SK-N-SH (cell line): ENCODE results near the gene NAV2. TPM values are rescaled to one million over a fixed set of nuclear protein-coding genes. Genes with fewer than 3 reads are reported as not detected.

ENCODE experiments used
- CTCF ChIA-PET: fragments of 300-600, 350-600 bp; formaldehyde crosslinking; extraction: SDS; loops from one replicate; lab custom pipeline; 2021; lab: Yijun Ruan, JAX
- POLR2A ChIA-PET: fragments of 350-600 bp; sonication (Branson Sonifier 250); formaldehyde crosslinking; extraction: SDS; loops from one replicate; lab custom pipeline; 2020; ENCODE audit warnings: antibody characterized with exemption, inconsistent platforms; lab: Yijun Ruan, JAX
- DNase-seq: peaks from one replicate; pipeline ENCODE4 v3.0.0; 2012
- H2AFZ ChIP-seq: fragments of 200-600 bp; sonication (generic); 2 replicates; pipeline ENCODE4 v1.8.1; 2016; ENCODE audit warnings: antibody characterized with exemption, mild to moderate bottlenecking, low read depth
- H3F3A ChIP-seq: fragments of 200-600 bp; sonication (generic); replicated peaks from 2 replicates; pipeline ENCODE3; 2016; ENCODE audit warnings: antibody characterized with exemption, mild to moderate bottlenecking; ENCODE audit not compliant: insufficient read depth
- H3K27ac ChIP-seq, 2 experiments: fragments of 200-500 bp in 1 of 2; fragments of 200-600 bp in 1 of 2; sonication (Bioruptor generic) in 1 of 2; sonication (generic), shearing (Covaris generic) in 1 of 2; 2 replicates each; pipeline versions ENCODE4 v1.5.1 to v1.6.1; 2014 to 2016; ENCODE audit warnings: low read depth in 2 of 2, inconsistent platforms in 1 of 2, low read length in 1 of 2, mild to moderate bottlenecking in 1 of 2, mixed read lengths in 1 of 2
- H3K27me3 ChIP-seq: fragments of 200-600 bp; sonication (generic), shearing (Covaris generic); 2 replicates; pipeline ENCODE4 v1.6.1; 2016; ENCODE audit warnings: mixed run types; ENCODE audit not compliant: insufficient read depth
- H3K36me3 ChIP-seq, 2 experiments: fragments of 200-500 bp in 1 of 2; fragments of 200-600 bp in 1 of 2; sonication (Bioruptor generic) in 1 of 2; sonication (generic) in 1 of 2; replicated peaks in 1 of 2; 2 replicates each; pipeline versions ENCODE3 to v1.5.1; 2014 to 2016; ENCODE audit warnings: low read length in 1 of 2, mild to moderate bottlenecking in 1 of 2; ENCODE audit not compliant: insufficient read depth in 2 of 2, control insufficient read depth in 1 of 2
- H3K4me1 ChIP-seq, 2 experiments: fragments of 200-500 bp in 1 of 2; fragments of 200-600 bp in 1 of 2; sonication (Bioruptor generic) in 1 of 2; sonication (generic), shearing (Covaris generic) in 1 of 2; 2 replicates each; pipeline versions ENCODE4 v1.5.1 to v1.6.1; 2014 to 2016; ENCODE audit warnings: low read depth in 1 of 2, low read length in 1 of 2, mixed run types in 1 of 2; ENCODE audit not compliant: insufficient read depth in 2 of 2, control insufficient read depth in 1 of 2
- H3K4me2 ChIP-seq: fragments of 200-600 bp; sonication (generic), shearing (Covaris generic); 2 replicates; pipeline ENCODE4 v1.6.1; 2017; ENCODE audit warnings: mixed run types
- H3K4me3 ChIP-seq, 2 experiments: fragments of 200-500 bp in 1 of 2; fragments of 200-600 bp in 1 of 2; sonication (Bioruptor generic) in 1 of 2; sonication (generic), shearing (Covaris generic) in 1 of 2; 2 replicates each; pipeline versions ENCODE4 v1.5.1 to v1.8.1; 2014 to 2016; ENCODE audit warnings: low read depth in 2 of 2, inconsistent platforms in 1 of 2, low read length in 1 of 2, mild to moderate bottlenecking in 1 of 2, mixed read lengths in 1 of 2, moderate library complexity in 1 of 2
- H3K79me2 ChIP-seq: fragments of 200-600 bp; sonication (generic); 2 replicates; pipeline ENCODE4 v1.8.1; 2017; ENCODE audit warnings: mild to moderate bottlenecking; ENCODE audit not compliant: insufficient read depth
- H3K9ac ChIP-seq: fragments of 200-600 bp; sonication (generic); 2 replicates; pipeline ENCODE4 v1.6.1; 2017; ENCODE audit warnings: mixed run types
- H3K9me2 ChIP-seq: fragments of 200-600 bp; sonication (generic); 2 replicates; pipeline ENCODE4 v1.6.1; 2017; ENCODE audit warnings: mixed run types
- H3K9me3 ChIP-seq: fragments of 200-600 bp; sonication (generic); 2 replicates; pipeline ENCODE4 v1.6.1; 2017; ENCODE audit warnings: mixed run types, mild to moderate bottlenecking, moderate library complexity
- H4K20me1 ChIP-seq: fragments of 200-600 bp; sonication (generic); 2 replicates; pipeline ENCODE4 v1.6.1; 2017; ENCODE audit warnings: mild to moderate bottlenecking, mixed run types; ENCODE audit not compliant: insufficient read depth
- ELF1 ChIP-seq: IDR thresholded peaks from 2 replicates; pipeline ENCODE4 v1.4.0; 2012
- FOXM1 ChIP-seq: IDR thresholded peaks from 2 replicates; pipeline ENCODE4 v1.4.0; 2012; ENCODE audit warnings: low read depth, mild to moderate bottlenecking
- GATA2 ChIP-seq: sonication (generic); formaldehyde crosslinking; IDR thresholded peaks from 2 replicates; pipeline ENCODE4 v1.5.0; 2020; ENCODE audit warnings: mild to moderate bottlenecking, missing genetic modification reagents
- MEF2A ChIP-seq: IDR thresholded peaks from 2 replicates; pipeline ENCODE4 v1.4.0; 2012; ENCODE audit warnings: low read depth, borderline replicate concordance
- MXI1 ChIP-seq: IDR thresholded peaks from 2 replicates; pipeline ENCODE4 v1.6.1; 2012; ENCODE audit warnings: mild to moderate bottlenecking, low read depth, low read length, improper control_type of control experiment
- NRF1 ChIP-seq: IDR thresholded peaks from 2 replicates; pipeline ENCODE4 v1.6.1; 2012; ENCODE audit warnings: low read depth, mild to moderate bottlenecking, low read length
- RAD21 ChIP-seq: IDR thresholded peaks from 2 replicates; pipeline ENCODE4 v1.6.1; 2012; ENCODE audit warnings: mild to moderate bottlenecking, low read length
- RCOR1 ChIP-seq: fragments of 150-350 bp; IDR thresholded peaks from 2 replicates; pipeline ENCODE4 v1.6.1; 2017; ENCODE audit warnings: antibody characterized with exemption, low read length
- RFX5 ChIP-seq: IDR thresholded peaks from 2 replicates; pipeline ENCODE4 v1.6.1; 2012; ENCODE audit warnings: mild to moderate bottlenecking, improper control_type of control experiment, low read length
- RXRA ChIP-seq: IDR thresholded peaks from 2 replicates; pipeline ENCODE4 v1.4.0; 2012; ENCODE audit warnings: low read depth, mild to moderate bottlenecking, borderline replicate concordance
- SIN3A ChIP-seq: IDR thresholded peaks from 2 replicates; pipeline ENCODE4 v1.6.1; 2012; ENCODE audit warnings: low read depth, mild to moderate bottlenecking, low read length, moderate library complexity, borderline replicate concordance
- TEAD4 ChIP-seq: IDR thresholded peaks from 2 replicates; pipeline ENCODE4 v1.4.0; 2012; ENCODE audit warnings: mild to moderate bottlenecking, borderline replicate concordance; ENCODE audit not compliant: insufficient read depth
- YY1 ChIP-seq: IDR thresholded peaks from 2 replicates; pipeline ENCODE4 v1.4.0; 2012; ENCODE audit warnings: low read depth, mild to moderate bottlenecking
- WGBS: methylation state at CpG from one replicate; pipeline ENCODE4 v1.1.6; 2017; ENCODE audit warnings: low lambda C conversion rate; 5-methylcytosine and 5-hydroxymethylcytosine counted together
- polyA plus RNA-seq, 3 experiments: library from polyadenylated mRNA; depleted of rRNA; stranded (reverse); fragments of >200 nt; gene quantifications; 2 replicates each; pipeline ENCODE4 v1.2.3, GENCODE V29; 2012
- TF ChIP-seq, protein P1 (sequence below): IDR thresholded peaks from 2 replicates; pipeline ENCODE4 v1.4.0; 2012; ENCODE audit warnings: low read depth, borderline replicate concordance
- TF ChIP-seq, protein P2 (sequence below): fragments of 200-600 bp; sonication (generic); IDR thresholded peaks from 2 replicates; pipeline ENCODE4 v1.6.1; 2017; ENCODE audit warnings: antibody characterized with exemption, mild to moderate bottlenecking, moderate library complexity
- TF ChIP-seq, protein P3 (sequence below): IDR thresholded peaks from 2 replicates; pipeline ENCODE4 v1.6.1; 2012; ENCODE audit warnings: mild to moderate bottlenecking, low read depth, low read length, moderate library complexity
- TF ChIP-seq, protein P4 (sequence below): fragments of 150-350 bp; IDR thresholded peaks from 2 replicates; pipeline ENCODE4 v1.6.1; 2016; ENCODE audit warnings: mild to moderate bottlenecking, low read depth, low read length

Gene NAV2
- polyA plus RNA-seq, 1 of the 3 experiments (the other 2 are of a cell fraction), result 26.2 TPM

DNA sequence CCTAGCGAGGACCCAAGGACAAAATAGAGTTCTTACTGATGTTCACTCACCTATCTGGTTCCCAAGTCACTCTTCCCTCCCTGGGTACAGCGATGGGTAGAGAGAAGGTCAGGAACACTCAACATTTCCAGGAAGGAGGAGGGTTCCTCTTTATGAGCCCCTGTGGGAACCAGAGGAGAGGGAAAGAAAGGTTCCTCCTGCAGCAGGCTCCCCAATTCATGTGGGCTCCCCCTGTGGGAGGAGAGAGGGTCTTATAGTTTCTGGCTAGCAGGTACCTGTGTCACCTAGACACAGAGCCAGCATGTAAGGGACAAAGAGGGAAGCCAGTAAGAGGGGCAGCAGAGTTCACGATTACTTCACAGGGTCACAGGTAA, 354.1 kb downstream of the NAV2 start:
- H2AFZ ChIP-seq, result no peak overlapping the region
- H3K36me3 ChIP-seq, result peaks cover 78 to 92% of the 10 kb centered on the region in 2 experiments
- no peaks in the 10 kb centered on the region; a peak in 1 of 4 replicates for H3K4me1 ChIP-seq
- no peak overlapping the region for H3K9ac ChIP-seq
- H3K27ac ChIP-seq, result no peak overlapping the region; a peak in 1 of 4 replicates
- TF ChIP-seq MEF2A (no peak), MXI1 (no peak), FOXM1 (no peak), NRF1 (no peak), RFX5 (no peak), YY1 (no peak), RAD21 (no peak), TEAD4 (no peak), RCOR1 (no peak), GATA2 (CRISPR knock-in tag) (no peak), RXRA (no peak), ELF1 (no peak), SIN3A (no peak)
- TF ChIP-seq, protein P1, sequence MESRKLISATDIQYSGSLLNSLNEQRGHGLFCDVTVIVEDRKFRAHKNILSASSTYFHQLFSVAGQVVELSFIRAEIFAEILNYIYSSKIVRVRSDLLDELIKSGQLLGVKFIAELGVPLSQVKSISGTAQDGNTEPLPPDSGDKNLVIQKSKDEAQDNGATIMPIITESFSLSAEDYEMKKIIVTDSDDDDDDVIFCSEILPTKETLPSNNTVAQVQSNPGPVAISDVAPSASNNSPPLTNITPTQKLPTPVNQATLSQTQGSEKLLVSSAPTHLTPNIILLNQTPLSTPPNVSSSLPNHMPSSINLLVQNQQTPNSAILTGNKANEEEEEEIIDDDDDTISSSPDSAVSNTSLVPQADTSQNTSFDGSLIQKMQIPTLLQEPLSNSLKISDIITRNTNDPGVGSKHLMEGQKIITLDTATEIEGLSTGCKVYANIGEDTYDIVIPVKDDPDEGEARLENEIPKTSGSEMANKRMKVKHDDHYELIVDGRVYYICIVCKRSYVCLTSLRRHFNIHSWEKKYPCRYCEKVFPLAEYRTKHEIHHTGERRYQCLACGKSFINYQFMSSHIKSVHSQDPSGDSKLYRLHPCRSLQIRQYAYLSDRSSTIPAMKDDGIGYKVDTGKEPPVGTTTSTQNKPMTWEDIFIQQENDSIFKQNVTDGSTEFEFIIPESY, result no peak
- TF ChIP-seq, protein P2, sequence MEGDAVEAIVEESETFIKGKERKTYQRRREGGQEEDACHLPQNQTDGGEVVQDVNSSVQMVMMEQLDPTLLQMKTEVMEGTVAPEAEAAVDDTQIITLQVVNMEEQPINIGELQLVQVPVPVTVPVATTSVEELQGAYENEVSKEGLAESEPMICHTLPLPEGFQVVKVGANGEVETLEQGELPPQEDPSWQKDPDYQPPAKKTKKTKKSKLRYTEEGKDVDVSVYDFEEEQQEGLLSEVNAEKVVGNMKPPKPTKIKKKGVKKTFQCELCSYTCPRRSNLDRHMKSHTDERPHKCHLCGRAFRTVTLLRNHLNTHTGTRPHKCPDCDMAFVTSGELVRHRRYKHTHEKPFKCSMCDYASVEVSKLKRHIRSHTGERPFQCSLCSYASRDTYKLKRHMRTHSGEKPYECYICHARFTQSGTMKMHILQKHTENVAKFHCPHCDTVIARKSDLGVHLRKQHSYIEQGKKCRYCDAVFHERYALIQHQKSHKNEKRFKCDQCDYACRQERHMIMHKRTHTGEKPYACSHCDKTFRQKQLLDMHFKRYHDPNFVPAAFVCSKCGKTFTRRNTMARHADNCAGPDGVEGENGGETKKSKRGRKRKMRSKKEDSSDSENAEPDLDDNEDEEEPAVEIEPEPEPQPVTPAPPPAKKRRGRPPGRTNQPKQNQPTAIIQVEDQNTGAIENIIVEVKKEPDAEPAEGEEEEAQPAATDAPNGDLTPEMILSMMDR, result no peak
- TF ChIP-seq, protein P3, sequence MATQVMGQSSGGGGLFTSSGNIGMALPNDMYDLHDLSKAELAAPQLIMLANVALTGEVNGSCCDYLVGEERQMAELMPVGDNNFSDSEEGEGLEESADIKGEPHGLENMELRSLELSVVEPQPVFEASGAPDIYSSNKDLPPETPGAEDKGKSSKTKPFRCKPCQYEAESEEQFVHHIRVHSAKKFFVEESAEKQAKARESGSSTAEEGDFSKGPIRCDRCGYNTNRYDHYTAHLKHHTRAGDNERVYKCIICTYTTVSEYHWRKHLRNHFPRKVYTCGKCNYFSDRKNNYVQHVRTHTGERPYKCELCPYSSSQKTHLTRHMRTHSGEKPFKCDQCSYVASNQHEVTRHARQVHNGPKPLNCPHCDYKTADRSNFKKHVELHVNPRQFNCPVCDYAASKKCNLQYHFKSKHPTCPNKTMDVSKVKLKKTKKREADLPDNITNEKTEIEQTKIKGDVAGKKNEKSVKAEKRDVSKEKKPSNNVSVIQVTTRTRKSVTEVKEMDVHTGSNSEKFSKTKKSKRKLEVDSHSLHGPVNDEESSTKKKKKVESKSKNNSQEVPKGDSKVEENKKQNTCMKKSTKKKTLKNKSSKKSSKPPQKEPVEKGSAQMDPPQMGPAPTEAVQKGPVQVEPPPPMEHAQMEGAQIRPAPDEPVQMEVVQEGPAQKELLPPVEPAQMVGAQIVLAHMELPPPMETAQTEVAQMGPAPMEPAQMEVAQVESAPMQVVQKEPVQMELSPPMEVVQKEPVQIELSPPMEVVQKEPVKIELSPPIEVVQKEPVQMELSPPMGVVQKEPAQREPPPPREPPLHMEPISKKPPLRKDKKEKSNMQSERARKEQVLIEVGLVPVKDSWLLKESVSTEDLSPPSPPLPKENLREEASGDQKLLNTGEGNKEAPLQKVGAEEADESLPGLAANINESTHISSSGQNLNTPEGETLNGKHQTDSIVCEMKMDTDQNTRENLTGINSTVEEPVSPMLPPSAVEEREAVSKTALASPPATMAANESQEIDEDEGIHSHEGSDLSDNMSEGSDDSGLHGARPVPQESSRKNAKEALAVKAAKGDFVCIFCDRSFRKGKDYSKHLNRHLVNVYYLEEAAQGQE, result no peak
- TF ChIP-seq, protein P4, sequence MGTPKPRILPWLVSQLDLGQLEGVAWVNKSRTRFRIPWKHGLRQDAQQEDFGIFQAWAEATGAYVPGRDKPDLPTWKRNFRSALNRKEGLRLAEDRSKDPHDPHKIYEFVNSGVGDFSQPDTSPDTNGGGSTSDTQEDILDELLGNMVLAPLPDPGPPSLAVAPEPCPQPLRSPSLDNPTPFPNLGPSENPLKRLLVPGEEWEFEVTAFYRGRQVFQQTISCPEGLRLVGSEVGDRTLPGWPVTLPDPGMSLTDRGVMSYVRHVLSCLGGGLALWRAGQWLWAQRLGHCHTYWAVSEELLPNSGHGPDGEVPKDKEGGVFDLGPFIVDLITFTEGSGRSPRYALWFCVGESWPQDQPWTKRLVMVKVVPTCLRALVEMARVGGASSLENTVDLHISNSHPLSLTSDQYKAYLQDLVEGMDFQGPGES, result no peak
- H3K79me2 ChIP-seq, result peaks cover 26% of the 10 kb centered on the region; the same call in 1 of the 2 replicates
- POLR2A ChIA-PET, result no interaction called here
- CTCF ChIA-PET, result interaction anchor here (1.0 to 1.9 kb wide), 3 partner anchors 9 to 45 kb away, joined by 3 to 5 read pairs (median 4); no protein-coding TSS in a partner anchor
- DNase-seq, result no peak
- H3K9me2 ChIP-seq, result no peaks in the 10 kb centered on the region
- peaks cover 20% of the 10 kb centered on the region for H3F3A ChIP-seq
- H3K9me3 ChIP-seq, result no peaks in the 10 kb centered on the region
- no peak overlapping the region for H3K4me2 ChIP-seq
- H4K20me1 ChIP-seq, result no peaks in the 10 kb centered on the region
- no peaks in the 10 kb centered on the region for H3K27me3 ChIP-seq
- 97% methylated on average over 3 of the region's 3 CpGs for WGBS
- no peak overlapping the region for H3K4me3 ChIP-seq
